Osteocyte (in vitro differentiated cells): ENCODE data around the gene GLYATL1. TPM values are rescaled to one million over a fixed set of nuclear protein-coding genes. Genes with fewer than 3 reads are reported as not detected.

Experiments used
- DNase-seq: peaks from one replicate; pipeline ENCODE4 v3.0.0; 2021; ENCODE audit warnings: mixed read lengths; ENCODE audit not compliant: unreplicated experiment; ENCODE audit errors: extremely low spot score
- H3K27ac Mint-ChIP-seq: one replicate; pipeline ENCODE4 v1.8.0; 2021; ENCODE audit warnings: mild to moderate bottlenecking, mixed read lengths; ENCODE audit not compliant: unreplicated experiment
- H3K27me3 Mint-ChIP-seq: one replicate; pipeline ENCODE4 v1.8.0; 2021; ENCODE audit warnings: mixed read lengths; ENCODE audit not compliant: unreplicated experiment
- H3K36me3 Mint-ChIP-seq: one replicate; pipeline ENCODE4 v1.8.0; 2021; ENCODE audit warnings: mixed read lengths; ENCODE audit not compliant: unreplicated experiment
- H3K4me1 Mint-ChIP-seq: one replicate; pipeline ENCODE4 v1.8.0; 2021; ENCODE audit warnings: mixed read lengths; ENCODE audit not compliant: unreplicated experiment
- H3K4me3 Mint-ChIP-seq: one replicate; pipeline ENCODE4 v1.8.0; 2021; ENCODE audit warnings: mild to moderate bottlenecking, moderate library complexity, mixed read lengths; ENCODE audit not compliant: unreplicated experiment
- H3K9me3 Mint-ChIP-seq: one replicate; pipeline ENCODE4 v1.8.0; 2021; ENCODE audit warnings: mixed read lengths; ENCODE audit not compliant: unreplicated experiment
- CTCF ChIP-seq: fragments of 200-600 bp; sonication (generic); IDR thresholded peaks from 2 replicates; pipeline ENCODE4 v1.5.0; 2021; ENCODE audit warnings: antibody characterized with exemption, mild to moderate bottlenecking, moderate library complexity
- total RNA-seq: library from RNA; stranded (reverse); gene quantifications from 2 replicates; pipeline ENCODE4 v1.2.1, GENCODE V29; 2021

GLYATL1 gene
- total RNA-seq, 1 donor from 2014 or later = not detected

- no peak for TF ChIP-seq CTCF
- Mint-ChIP-seq H3K4me3 (peak overlapping the region; percentile 79), H3K9me3 (no peaks in the 10 kb centered on the region), H3K36me3 (no peaks in the 10 kb centered on the region), H3K4me1 (peaks cover 19% of the 10 kb centered on the region), H3K27me3 (peaks cover 22% of the 10 kb centered on the region), H3K27ac (peak overlapping the region; percentile 52)
- DNase-seq = no peak
Observed at GRCh38 chr11:58905011-58905720, 34.1 kb upstream of the GLYATL1 start.

- Mint-ChIP-seq H3K27me3 (peaks cover 27% of the 10 kb centered on the region), H3K27ac (no peak overlapping the region), H3K36me3 (no peaks in the 10 kb centered on the region), H3K9me3 (no peaks in the 10 kb centered on the region), H3K4me3 (peak overlapping the region; percentile 79), H3K4me1 (peaks cover 19% of the 10 kb centered on the region)
- DNase-seq = peak; percentile 89
- peak; percentile 49 for TF ChIP-seq CTCF
Observed at GRCh38 chr11:58905721-58906547, 33.4 kb upstream of the GLYATL1 start.

GRCh38 chr11:58907780-58908179 is 31.5 kb upstream of the GLYATL1 start:
- Mint-ChIP-seq H3K9me3 (no peaks in the 10 kb centered on the region), H3K27ac (no peak overlapping the region), H3K4me3 (no peak overlapping the region), H3K27me3 (peaks cover 34% of the 10 kb centered on the region), H3K36me3 (no peaks in the 10 kb centered on the region), H3K4me1 (peaks cover 19% of the 10 kb centered on the region)
- no peak for DNase-seq
- no peak for TF ChIP-seq CTCF

- no peak for DNase-seq
- Mint-ChIP-seq H3K4me1 (no peaks in the 10 kb centered on the region), H3K36me3 (no peaks in the 10 kb centered on the region), H3K4me3 (no peak overlapping the region), H3K27me3 (peaks cover 33% of the 10 kb centered on the region), H3K27ac (no peak overlapping the region), H3K9me3 (peaks cover 11% of the 10 kb centered on the region)
- TF ChIP-seq CTCF = no peak
Observed at GRCh38 chr11:58912124-58912523, 27.2 kb upstream of the GLYATL1 start.

- TF ChIP-seq CTCF = no peak
- no peak for DNase-seq
- H3K27me3 Mint-ChIP-seq = peaks cover 25% of the 10 kb centered on the region
Observed at GRCh38 chr11:58913685-58914084, 25.6 kb upstream of the GLYATL1 start.

More at GRCh38 chr11:58913685-58914084, 25.6 kb upstream of the GLYATL1 start:
- H3K27ac Mint-ChIP-seq = no peak overlapping the region
- no peaks in the 10 kb centered on the region for H3K4me1 Mint-ChIP-seq
- no peak overlapping the region for H3K4me3 Mint-ChIP-seq
- H3K9me3 Mint-ChIP-seq = peaks cover 21% of the 10 kb centered on the region
- no peaks in the 10 kb centered on the region for H3K36me3 Mint-ChIP-seq
